Transverse colon (tissue), 3 donors: Measurements from ENCODE around the gene BRME1.

Experiments
- POLR2A ChIP-seq: fragments of 450-650 bp; IDR thresholded peaks from one replicate; pipeline ENCODE4 v1.6.1; 2016; ENCODE audit warnings: antibody characterized with exemption, mild to moderate bottlenecking, moderate library complexity
- TF ChIP-seq, protein P1 (sequence below), 5 experiments: fragments of 200-600 bp in 3 of 5; fragments of 450-650 bp in 2 of 5; sonication (generic) in 3 of 5; IDR thresholded peaks; 1 replicate in 2 of 5; 2 replicates in 3 of 5; pipeline ENCODE4 v1.5.1; 2016 to 2017; ENCODE audit warnings: antibody characterized with exemption in 5 of 5, inconsistent platforms in 3 of 5, mild to moderate bottlenecking in 2 of 5, moderate library complexity in 1 of 5

GRCh38 chr19:13842291-13843103 lies 63.4 kb downstream of the BRME1 start:
- TF ChIP-seq, protein P1, sequence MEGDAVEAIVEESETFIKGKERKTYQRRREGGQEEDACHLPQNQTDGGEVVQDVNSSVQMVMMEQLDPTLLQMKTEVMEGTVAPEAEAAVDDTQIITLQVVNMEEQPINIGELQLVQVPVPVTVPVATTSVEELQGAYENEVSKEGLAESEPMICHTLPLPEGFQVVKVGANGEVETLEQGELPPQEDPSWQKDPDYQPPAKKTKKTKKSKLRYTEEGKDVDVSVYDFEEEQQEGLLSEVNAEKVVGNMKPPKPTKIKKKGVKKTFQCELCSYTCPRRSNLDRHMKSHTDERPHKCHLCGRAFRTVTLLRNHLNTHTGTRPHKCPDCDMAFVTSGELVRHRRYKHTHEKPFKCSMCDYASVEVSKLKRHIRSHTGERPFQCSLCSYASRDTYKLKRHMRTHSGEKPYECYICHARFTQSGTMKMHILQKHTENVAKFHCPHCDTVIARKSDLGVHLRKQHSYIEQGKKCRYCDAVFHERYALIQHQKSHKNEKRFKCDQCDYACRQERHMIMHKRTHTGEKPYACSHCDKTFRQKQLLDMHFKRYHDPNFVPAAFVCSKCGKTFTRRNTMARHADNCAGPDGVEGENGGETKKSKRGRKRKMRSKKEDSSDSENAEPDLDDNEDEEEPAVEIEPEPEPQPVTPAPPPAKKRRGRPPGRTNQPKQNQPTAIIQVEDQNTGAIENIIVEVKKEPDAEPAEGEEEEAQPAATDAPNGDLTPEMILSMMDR (IDR thresholded peaks at IDR 0.05): peak in 1 of 5 experiments; percentile 10
- peak; percentile 60 for TF ChIP-seq POLR2A
